Subcutaneous adipose tissue (tissue), 4 donors: ENCODE results near the gene OBSCN. TPM values are rescaled to one million over a fixed set of nuclear protein-coding genes. Genes with fewer than 3 reads are reported as not detected.

Experiments used
- total RNA-seq, 4 donors: library from RNA; depleted of rRNA; stranded (reverse); fragments of >200 nt; gene quantifications; one replicate each; pipeline ENCODE4 v1.1.0, GENCODE V29; 2016
- TF ChIP-seq, protein P1 (sequence below): fragments of 450-650 bp; IDR thresholded peaks from one replicate; pipeline ENCODE4 v1.5.1; 2016; ENCODE audit warnings: low read depth, mild to moderate bottlenecking, control low read depth, antibody characterized with exemption, moderate library complexity

OBSCN gene
- total RNA-seq, 4 donors from 2014 or later = 4.1 to 4.9 (median 4.7) TPM

DNA sequence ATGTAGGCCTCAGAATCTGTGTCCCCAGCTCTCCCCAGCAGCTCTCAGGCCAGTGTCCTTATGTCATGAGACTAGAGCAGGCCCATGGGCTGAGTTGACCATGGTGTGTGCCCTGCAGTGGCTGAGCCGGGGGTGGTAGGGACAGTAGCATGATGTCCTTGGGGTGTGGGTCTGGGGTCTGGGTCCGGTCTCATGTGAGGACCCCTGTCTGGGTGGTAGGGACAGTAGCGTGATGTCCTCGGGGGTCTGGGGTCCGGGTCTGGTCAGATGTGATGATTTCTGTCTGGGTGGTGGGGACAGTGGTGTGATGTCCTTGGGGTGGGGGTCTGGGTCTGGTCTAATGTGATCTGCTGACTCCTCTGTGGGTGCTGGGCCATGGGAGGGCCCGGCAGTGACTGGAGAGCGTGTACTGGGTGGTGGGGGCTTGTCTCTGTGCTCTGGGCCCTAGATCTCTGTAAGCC is 64.5 kb downstream of the OBSCN start:
- TF ChIP-seq, protein P1, sequence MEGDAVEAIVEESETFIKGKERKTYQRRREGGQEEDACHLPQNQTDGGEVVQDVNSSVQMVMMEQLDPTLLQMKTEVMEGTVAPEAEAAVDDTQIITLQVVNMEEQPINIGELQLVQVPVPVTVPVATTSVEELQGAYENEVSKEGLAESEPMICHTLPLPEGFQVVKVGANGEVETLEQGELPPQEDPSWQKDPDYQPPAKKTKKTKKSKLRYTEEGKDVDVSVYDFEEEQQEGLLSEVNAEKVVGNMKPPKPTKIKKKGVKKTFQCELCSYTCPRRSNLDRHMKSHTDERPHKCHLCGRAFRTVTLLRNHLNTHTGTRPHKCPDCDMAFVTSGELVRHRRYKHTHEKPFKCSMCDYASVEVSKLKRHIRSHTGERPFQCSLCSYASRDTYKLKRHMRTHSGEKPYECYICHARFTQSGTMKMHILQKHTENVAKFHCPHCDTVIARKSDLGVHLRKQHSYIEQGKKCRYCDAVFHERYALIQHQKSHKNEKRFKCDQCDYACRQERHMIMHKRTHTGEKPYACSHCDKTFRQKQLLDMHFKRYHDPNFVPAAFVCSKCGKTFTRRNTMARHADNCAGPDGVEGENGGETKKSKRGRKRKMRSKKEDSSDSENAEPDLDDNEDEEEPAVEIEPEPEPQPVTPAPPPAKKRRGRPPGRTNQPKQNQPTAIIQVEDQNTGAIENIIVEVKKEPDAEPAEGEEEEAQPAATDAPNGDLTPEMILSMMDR = no peak

DNA sequence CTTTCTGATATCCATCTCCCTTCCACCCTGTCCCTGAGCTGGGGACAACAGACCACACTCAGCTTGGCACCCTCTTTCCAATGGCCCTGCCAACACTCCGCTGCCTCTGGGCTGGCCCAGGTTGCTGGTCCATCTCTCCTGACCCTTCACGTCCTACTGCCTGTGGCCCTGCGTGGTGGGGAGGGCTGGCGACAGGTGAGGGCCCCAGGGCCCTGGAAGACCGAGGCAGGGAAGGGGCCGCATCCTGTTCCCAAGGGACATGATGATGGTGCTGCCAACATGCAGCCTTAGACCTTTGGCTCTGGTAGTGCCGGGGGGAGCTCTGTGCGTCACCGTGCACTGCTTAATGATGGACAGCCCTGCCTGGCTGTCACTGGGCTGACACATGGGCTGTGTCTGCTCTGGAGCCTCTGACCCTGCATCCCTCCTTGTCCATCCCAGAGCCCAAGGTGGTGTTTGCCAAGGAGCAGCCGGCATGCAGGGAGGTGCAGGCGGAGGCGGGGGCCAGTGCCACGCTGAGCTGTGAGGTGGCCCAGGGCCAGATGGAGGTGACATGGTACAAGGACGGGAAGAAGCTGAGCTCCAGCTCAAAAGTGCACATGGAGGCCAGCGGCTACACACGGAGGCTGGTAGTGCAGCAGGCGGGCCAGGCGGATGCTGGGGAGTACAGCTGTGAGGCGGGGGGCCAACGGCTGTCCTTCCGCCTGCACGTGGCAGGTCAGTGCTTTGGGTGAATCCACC is 65.2 kb downstream of the OBSCN start:
- TF ChIP-seq, protein P1 = no peak

DNA sequence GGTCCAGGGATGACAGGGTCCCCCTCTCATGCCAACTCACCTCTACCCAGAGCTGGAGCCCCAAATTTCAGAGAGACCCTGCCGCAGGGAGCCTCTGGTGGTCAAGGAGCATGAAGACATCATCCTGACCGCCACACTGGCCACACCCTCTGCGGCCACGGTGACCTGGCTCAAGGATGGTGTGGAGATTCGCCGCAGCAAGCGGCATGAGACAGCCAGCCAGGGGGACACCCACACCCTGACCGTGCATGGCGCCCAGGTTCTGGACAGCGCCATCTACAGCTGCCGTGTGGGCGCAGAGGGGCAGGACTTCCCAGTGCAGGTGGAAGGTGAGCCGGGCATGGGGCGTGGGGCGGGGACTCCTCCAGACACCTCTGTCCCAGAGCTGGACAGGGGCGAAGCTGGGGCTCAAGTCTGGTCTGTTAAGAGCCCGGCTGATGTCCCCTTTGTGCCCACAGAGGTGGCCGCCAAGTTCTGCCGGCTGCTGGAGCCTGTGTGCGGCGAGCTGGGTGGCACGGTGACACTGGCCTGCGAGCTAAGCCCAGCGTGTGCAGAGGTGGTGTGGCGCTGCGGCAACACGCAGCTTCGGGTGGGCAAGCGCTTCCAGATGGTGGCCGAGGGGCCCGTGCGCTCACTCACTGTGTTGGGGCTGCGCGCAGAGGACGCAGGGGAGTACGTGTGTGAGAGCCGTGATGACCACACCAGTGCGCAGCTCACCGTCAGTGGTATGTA is 66.0 kb downstream of the OBSCN start:
- TF ChIP-seq, protein P1 = no peak

DNA sequence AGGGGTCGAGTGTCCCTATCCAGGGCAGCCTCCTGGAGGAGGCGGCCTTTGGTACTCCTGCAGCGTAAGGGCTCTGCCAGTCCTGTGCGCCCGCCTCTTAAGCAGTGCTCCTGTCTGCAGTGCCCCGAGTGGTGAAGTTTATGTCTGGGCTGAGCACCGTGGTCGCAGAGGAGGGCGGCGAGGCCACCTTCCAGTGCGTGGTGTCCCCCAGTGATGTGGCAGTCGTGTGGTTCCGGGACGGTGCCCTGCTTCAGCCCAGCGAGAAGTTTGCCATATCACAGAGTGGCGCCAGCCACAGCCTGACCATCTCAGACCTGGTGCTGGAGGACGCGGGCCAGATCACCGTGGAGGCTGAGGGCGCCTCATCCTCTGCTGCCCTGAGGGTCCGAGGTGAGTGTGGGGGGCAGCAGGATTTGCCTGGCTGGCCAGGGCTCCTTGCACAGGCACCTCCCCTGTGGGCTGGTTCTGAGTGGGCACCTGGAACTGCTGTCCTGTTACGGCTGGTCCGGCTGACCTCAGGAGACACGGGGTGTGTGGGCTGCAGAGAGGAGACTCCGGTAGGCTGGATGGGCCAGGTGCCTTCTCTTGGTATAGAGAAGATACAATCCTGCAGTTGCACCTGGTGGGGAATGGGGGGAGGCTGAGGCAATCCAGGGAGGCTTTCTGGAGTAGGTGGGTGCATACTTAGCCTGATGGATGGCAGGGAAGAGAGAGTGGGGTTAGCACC is 66.8 kb downstream of the OBSCN start:
- TF ChIP-seq, protein P1 = no peak

DNA sequence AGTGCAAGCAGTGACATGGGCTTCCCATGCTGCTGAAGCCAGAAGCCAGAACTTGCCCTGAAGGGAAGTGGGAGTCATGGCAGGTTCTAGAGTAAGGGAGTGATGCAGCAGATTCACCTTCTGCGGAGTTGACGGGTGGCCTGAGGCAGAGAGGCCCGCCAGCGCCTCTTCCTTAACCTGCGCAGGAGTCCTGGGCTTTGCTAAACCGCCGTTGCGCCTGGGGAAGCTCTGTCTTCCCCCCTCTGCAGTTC is 67.3 kb downstream of the OBSCN start:
- TF ChIP-seq, protein P1 = no peak

DNA sequence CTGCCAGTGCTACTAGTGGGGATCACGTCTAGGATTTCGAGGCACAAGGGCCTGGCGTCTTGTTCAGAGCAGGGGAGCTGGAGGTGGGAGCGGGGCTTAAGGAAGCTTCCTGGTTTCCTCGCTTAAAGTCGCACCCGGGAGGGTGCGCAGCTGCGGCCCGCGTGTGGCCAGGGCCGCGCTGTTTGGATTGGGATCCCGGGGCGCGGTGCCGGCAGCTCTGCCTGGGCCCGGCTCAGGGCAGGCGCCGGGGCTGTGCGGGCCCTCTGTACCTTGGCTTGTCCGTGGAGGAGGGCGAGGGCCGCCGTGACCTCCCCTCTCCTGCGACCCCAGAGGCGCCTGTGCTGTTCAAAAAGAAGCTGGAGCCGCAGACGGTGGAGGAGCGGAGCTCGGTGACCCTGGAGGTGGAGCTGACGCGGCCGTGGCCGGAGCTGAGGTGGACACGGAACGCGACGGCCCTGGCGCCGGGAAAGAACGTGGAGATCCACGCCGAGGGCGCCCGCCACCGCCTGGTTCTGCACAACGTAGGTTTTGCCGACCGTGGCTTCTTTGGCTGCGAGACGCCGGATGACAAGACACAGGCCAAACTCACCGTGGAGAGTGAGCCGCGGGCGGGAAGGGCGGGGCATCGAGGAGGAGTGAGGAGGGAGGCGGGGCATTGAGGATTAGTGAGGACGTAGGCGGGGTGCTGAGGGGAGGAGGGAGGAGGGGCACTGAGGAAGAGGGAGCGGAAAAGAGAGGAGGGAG is 67.8 kb downstream of the OBSCN start:
- TF ChIP-seq, protein P1 = no peak
